Glutamatergic neuron (in vitro differentiated cells): ENCODE measurements around the gene PRDX6. TPM values are rescaled to one million over a fixed set of nuclear protein-coding genes. Genes with fewer than 3 reads are reported as not detected.

Experiments
- DNase-seq: peaks from one replicate; pipeline ENCODE4 v3.0.0; 2022
- H3K27ac Mint-ChIP-seq: one replicate; pipeline ENCODE4 v1.8.0; 2020; ENCODE audit warnings: mild to moderate bottlenecking, mixed read lengths, inconsistent platforms; ENCODE audit not compliant: unreplicated experiment
- H3K27me3 Mint-ChIP-seq: one replicate; pipeline ENCODE4 v1.8.0; 2020; ENCODE audit warnings: mild to moderate bottlenecking, moderate library complexity, mixed read lengths, inconsistent platforms; ENCODE audit not compliant: unreplicated experiment
- H3K36me3 Mint-ChIP-seq: one replicate; pipeline ENCODE4 v1.8.0; 2020; ENCODE audit warnings: mild to moderate bottlenecking, mixed read lengths, inconsistent platforms; ENCODE audit not compliant: unreplicated experiment
- H3K4me1 Mint-ChIP-seq: one replicate; pipeline ENCODE4 v1.8.0; 2020; ENCODE audit warnings: mild to moderate bottlenecking, low read depth, mixed read lengths, inconsistent platforms; ENCODE audit not compliant: unreplicated experiment
- H3K4me3 Mint-ChIP-seq: one replicate; pipeline ENCODE4 v1.8.0; 2020; ENCODE audit warnings: mild to moderate bottlenecking, mixed read lengths, inconsistent platforms; ENCODE audit not compliant: unreplicated experiment
- H3K9me3 Mint-ChIP-seq: one replicate; pipeline ENCODE4 v1.8.0; 2020; ENCODE audit warnings: mild to moderate bottlenecking, moderate library complexity, mixed read lengths, inconsistent platforms; ENCODE audit not compliant: unreplicated experiment
- total RNA-seq: library from RNA; stranded (reverse); fragmentation: NEBNext Ultra II Directional; extraction: Animal tissue kit (Norgen Biotek cat#: 25700); gene quantifications from one replicate; pipeline ENCODE4 v1.2.1, GENCODE V29; 2021; ENCODE audit not compliant: unreplicated experiment
- TF ChIP-seq, protein P1 (sequence below): fragments of 200-600 bp; sonication (generic); IDR thresholded peaks from one replicate; pipeline ENCODE4 v1.5.0; 2021; ENCODE audit not compliant: partially characterized antibody, unreplicated experiment

PRDX6 gene
- total RNA-seq, 1 donor from 2014 or later, result 29.3 TPM

DNA sequence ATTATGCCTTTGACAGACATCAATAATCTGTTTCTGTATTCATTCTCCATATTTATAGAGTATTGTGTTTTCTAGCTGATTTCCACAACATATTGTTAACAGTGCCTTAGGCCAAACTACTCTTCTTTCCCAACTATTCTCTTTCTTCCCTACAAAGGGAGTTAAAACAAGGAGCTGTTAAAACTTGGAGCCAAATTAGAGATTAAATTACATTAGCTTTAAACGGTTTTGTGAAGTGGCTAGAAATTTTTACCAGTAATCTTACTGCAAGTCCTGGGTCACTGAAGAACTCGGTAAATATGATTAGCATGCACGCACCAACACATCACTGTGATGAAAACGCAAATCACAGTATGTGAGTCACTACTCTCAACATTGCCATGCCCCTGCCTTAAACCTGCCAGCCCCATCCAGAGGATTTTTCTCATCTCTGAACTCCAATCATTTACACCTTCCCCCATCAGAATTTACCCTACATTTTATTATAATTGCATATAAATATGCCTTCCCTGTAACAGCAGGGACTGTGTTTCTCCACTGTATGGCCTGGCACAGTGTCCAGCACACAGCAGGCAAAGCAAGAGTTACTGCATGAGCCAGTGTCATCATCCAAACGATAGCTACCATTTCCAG, 1.5 kb upstream of the PRDX6 start:
- TF ChIP-seq, protein P1, sequence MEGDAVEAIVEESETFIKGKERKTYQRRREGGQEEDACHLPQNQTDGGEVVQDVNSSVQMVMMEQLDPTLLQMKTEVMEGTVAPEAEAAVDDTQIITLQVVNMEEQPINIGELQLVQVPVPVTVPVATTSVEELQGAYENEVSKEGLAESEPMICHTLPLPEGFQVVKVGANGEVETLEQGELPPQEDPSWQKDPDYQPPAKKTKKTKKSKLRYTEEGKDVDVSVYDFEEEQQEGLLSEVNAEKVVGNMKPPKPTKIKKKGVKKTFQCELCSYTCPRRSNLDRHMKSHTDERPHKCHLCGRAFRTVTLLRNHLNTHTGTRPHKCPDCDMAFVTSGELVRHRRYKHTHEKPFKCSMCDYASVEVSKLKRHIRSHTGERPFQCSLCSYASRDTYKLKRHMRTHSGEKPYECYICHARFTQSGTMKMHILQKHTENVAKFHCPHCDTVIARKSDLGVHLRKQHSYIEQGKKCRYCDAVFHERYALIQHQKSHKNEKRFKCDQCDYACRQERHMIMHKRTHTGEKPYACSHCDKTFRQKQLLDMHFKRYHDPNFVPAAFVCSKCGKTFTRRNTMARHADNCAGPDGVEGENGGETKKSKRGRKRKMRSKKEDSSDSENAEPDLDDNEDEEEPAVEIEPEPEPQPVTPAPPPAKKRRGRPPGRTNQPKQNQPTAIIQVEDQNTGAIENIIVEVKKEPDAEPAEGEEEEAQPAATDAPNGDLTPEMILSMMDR, result no peak
- Mint-ChIP-seq H3K4me1 (peaks cover 5% of the 10 kb centered on the region), H3K27me3 (peaks cover 2% of the 10 kb centered on the region), H3K9me3 (peaks cover 4% of the 10 kb centered on the region), H3K4me3 (peak overlapping the region; percentile 88), H3K36me3 (peaks cover 7% of the 10 kb centered on the region), H3K27ac (no peak overlapping the region)
- DNase-seq, result no peak

DNA sequence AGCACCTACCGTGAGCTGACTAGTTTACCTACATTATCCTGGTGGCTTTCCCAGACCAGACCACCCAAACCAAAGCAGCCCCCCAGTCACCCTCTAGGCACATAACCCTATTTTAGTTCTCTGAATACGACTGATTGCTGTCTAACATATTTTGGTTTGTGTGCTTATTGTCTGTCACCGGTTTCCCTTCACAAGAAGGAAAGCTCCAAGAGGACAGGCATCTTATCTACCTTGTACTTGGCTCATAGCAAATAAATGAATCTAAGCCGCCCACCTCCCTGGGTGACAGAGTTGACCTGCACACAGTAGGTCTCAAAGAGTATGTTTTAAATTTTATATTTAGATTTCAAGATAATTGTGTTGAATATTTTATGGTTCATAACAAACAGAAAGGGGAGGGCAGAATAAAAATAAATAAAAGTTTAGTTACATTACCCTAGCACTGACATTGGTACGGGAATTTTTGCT, 904 bp upstream of the PRDX6 start:
- Mint-ChIP-seq H3K4me1 (peaks cover 5% of the 10 kb centered on the region), H3K36me3 (peaks cover 7% of the 10 kb centered on the region), H3K27ac (peak overlapping the region; percentile 72), H3K9me3 (peaks cover 4% of the 10 kb centered on the region), H3K27me3 (peaks cover 2% of the 10 kb centered on the region), H3K4me3 (peak overlapping the region; percentile 88)
- TF ChIP-seq, protein P1, result no peak
- no peak for DNase-seq

DNA sequence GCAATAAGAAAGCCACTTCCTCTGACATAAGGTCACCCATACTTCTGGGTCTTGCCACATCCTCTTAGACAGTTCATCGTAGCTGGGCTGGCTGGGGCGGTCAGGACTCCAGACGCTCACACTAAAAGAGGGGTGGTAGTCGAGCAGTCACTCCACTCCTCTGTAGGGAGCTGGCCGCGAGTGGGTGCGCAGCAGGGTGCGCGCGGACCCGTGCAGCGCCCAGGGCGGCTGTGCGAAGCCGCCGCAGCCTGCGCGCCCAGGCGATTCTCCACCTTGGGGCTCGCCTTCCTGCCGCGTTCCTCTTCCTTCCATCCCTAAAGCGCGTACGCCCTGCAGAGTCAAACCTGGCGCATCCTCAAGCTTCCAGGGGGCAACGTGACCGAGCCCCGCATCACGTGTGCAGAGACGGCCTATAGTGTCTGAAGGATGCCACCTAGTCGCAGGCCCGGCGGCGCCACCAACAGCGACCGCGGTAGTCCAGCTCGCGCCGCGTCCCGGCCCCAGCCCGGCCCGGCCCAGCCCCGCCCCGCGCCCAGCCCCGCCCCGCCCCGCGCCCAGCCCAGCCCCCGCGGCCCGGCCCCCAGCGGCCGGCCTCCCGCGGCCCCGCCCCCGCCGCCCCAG, 360 bp upstream of the PRDX6 start:
- TF ChIP-seq, protein P1, result no peak
- Mint-ChIP-seq H3K4me3 (peak overlapping the region; percentile 88), H3K36me3 (peaks cover 5% of the 10 kb centered on the region), H3K27me3 (peaks cover 2% of the 10 kb centered on the region), H3K4me1 (peaks cover 5% of the 10 kb centered on the region), H3K27ac (peak overlapping the region; percentile 72), H3K9me3 (peaks cover 5% of the 10 kb centered on the region)
- DNase-seq, result peak; percentile 90

DNA sequence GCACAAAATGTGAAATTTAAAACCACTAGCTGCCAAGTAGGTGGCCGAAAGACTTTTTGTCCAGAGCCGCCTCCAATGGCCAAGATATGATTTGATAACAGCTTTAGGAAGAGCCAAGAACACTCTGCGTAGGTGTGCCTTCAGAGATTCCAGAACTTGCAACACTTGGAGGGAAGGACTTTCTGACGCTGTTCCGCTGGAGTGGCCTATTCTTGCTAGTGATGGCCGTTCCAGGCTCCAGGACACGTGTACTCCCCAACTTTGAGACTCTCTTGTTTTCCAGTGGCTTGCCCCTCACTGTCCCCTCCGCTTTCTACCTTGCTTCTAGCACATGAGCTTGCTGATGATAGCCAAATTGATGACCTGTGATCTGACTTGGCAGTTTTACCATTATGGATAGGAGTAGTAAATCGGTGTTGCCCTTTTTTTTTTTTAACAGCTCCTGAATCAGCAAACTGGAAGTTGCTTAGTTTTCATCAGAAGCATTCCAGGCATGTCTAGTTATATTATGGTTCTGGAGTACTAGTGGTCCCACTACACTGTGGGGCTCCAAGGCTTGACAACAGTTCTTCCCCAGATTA, 1.0 kb downstream of the PRDX6 start:
- no peak for DNase-seq
- peaks cover 4% of the 10 kb centered on the region for H3K9me3 Mint-ChIP-seq
- H3K36me3 Mint-ChIP-seq, result no peaks in the 10 kb centered on the region
- peaks cover 5% of the 10 kb centered on the region for H3K4me1 Mint-ChIP-seq
- H3K4me3 Mint-ChIP-seq, result peak overlapping the region; percentile 76
- TF ChIP-seq, protein P1, result no peak
- H3K27me3 Mint-ChIP-seq, result peaks cover 2% of the 10 kb centered on the region
- no peak overlapping the region for H3K27ac Mint-ChIP-seq

DNA sequence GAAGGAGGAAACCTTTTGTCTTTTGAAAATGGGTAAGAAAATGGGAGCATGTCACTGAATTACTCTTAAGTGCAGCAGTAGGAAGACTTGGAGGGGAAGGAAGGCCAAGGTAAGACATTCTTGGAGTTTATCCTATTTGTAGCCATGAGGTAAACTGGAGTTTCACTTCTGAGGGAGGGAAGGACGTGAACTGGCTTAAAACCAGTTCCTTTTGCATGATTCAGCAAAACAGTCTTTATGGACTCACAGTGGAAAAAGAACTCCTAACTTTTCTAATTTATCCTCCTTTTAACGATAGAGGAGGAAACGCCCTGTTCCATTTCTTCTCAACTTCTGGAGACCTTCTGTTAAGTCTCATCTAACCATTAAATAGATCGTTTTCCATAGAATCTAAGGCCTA, 2.5 kb downstream of the PRDX6 start:
- H3K27me3 Mint-ChIP-seq, result peaks cover 2% of the 10 kb centered on the region
- no peaks in the 10 kb centered on the region for H3K36me3 Mint-ChIP-seq
- peaks cover 4% of the 10 kb centered on the region for H3K9me3 Mint-ChIP-seq
- no peak for DNase-seq
- peaks cover 5% of the 10 kb centered on the region for H3K4me1 Mint-ChIP-seq
- H3K4me3 Mint-ChIP-seq, result no peak overlapping the region
- TF ChIP-seq, protein P1, result no peak
- no peak overlapping the region for H3K27ac Mint-ChIP-seq
